Panc1 (cell line): Measurements from ENCODE around the gene PRPF4. TPM values are rescaled to one million over a fixed set of nuclear protein-coding genes. Genes with fewer than 3 reads are reported as not detected.

ENCODE experiments used
- ATAC-seq: fragments of 200-7000 bp; cut with Tn5 transposase; 2 replicates; pipeline ENCODE4 v1.9.1; 2020; ENCODE audit warnings: mild to moderate bottlenecking, moderate library complexity
- BruUV-seq: library from RNA; stranded (reverse); fragments of 400-500 nt; replicated peaks from 2 replicates; lab custom pipeline; 2021; lab: Mats Ljungman, UMichigan
- CTCF ChIA-PET: fragments of 300-600 bp; sonication (Branson Sonifier 250); formaldehyde crosslinking; loops from one replicate; lab custom pipeline; 2022; ENCODE audit warnings: antibody characterized with exemption; lab: Charles Lee
- POLR2A ChIA-PET: fragments of 300-600 bp; sonication (Branson Sonifier 250); formaldehyde crosslinking; loops from one replicate; lab custom pipeline; 2022; ENCODE audit warnings: antibody characterized with exemption; lab: Charles Lee
- DNase-seq: peaks from one replicate; pipeline ENCODE4 v3.0.0-alpha.2; 2010; ENCODE audit warnings: low read depth, low spot score
- H3K27ac ChIP-seq: 2 replicates; pipeline ENCODE4 v1.5.1; 2011; ENCODE audit warnings: mild to moderate bottlenecking, low read length, inconsistent platforms
- H3K27me3 ChIP-seq: fragments of 200-500 bp; sonication (Bioruptor generic); 2 replicates; pipeline ENCODE4 v1.6.0; 2014; ENCODE audit warnings: low read length, inconsistent platforms; ENCODE audit not compliant: control insufficient read depth, insufficient read depth
- H3K36me3 ChIP-seq: fragments of 200-500 bp; sonication (Bioruptor generic); 2 replicates; pipeline ENCODE4 v1.5.1; 2014; ENCODE audit warnings: inconsistent platforms, mild to moderate bottlenecking, low read length, moderate library complexity; ENCODE audit not compliant: control insufficient read depth, insufficient read depth
- H3K4me1 ChIP-seq: 2 replicates; pipeline ENCODE4 v1.5.1; 2011; ENCODE audit warnings: inconsistent platforms, mild to moderate bottlenecking, low read length, moderate library complexity; ENCODE audit not compliant: control insufficient read depth, insufficient read depth
- H3K4me3 ChIP-seq, 2 experiments: 2 replicates each; pipeline ENCODE4 v1.5.1; 2011 to 2012; ENCODE audit warnings: low read depth in 2 of 2, low read length in 2 of 2, mild to moderate bottlenecking in 2 of 2, inconsistent platforms in 1 of 2, moderate library complexity in 1 of 2
- H3K9me3 ChIP-seq: fragments of 200-500 bp; sonication (Bioruptor generic); 2 replicates; pipeline ENCODE4 v1.5.1; 2014; ENCODE audit warnings: low read depth, mild to moderate bottlenecking, inconsistent platforms, low read length, moderate library complexity; ENCODE audit not compliant: control insufficient read depth, insufficient read depth
- CTCF ChIP-seq: fragments of 450-650 bp; IDR thresholded peaks from 2 replicates; pipeline ENCODE4 v1.5.1; 2017; ENCODE audit warnings: mild to moderate bottlenecking
- POLR2AphosphoS5 ChIP-seq: IDR thresholded peaks from 2 replicates; pipeline ENCODE4 v1.6.1; 2012; ENCODE audit warnings: mild to moderate bottlenecking, low read depth, low read length, moderate library complexity
- REST ChIP-seq, 2 experiments: IDR thresholded peaks; 2 replicates each; pipeline ENCODE4 v1.6.1; 2011 to 2012; ENCODE audit warnings: low read depth in 2 of 2, control low read depth in 1 of 2, low read length in 1 of 2, mild to moderate bottlenecking in 1 of 2, moderate library complexity in 1 of 2; ENCODE audit not compliant: insufficient read depth in 1 of 2
- SIN3A ChIP-seq: IDR thresholded peaks from 2 replicates; pipeline ENCODE4 v1.6.1; 2012; ENCODE audit warnings: low read depth, mild to moderate bottlenecking, low read length, moderate library complexity, borderline replicate concordance; ENCODE audit not compliant: insufficient read depth
- TCF7L2 ChIP-seq: IDR thresholded peaks from 2 replicates; pipeline ENCODE4 v1.6.1; 2011; ENCODE audit warnings: mild to moderate bottlenecking, low read depth, low read length, inconsistent platforms
- in situ Hi-C: cut with HindIII; loops from 2 replicates; pipeline ENCODE4 v1.10.0; 2016; ENCODE audit warnings: low sequenced_read_pairs, low pct_unique_long_range_greater_than_20kb
- intact Hi-C: fragments of 100-400 bp; cut with micrococcal nuclease; formaldehyde crosslinking; loops from one replicate; pipeline ENCODE4 v1.10.0; 2022; ENCODE audit not compliant: unreplicated experiment
- total RNA-seq: library from RNA; stranded (reverse); gene quantifications from one replicate; pipeline ENCODE4 v1.2.1, GENCODE V29; 2021; ENCODE audit not compliant: unreplicated experiment

Gene PRPF4
- total RNA-seq, 1 experiment from 2014 or later = 28.9 TPM

- intact Hi-C loops (no loop called here), in situ Hi-C loops (no loop called here)
- no peak overlapping the region for H3K27ac ChIP-seq
- H3K4me3 ChIP-seq = no peak overlapping the region
- ChIA-PET POLR2A (no interaction called here), CTCF (no interaction called here)
- no peaks in the 10 kb centered on the region for H3K36me3 ChIP-seq
- TF ChIP-seq SIN3A (no peak), TCF7L2 (no peak), REST (IDR thresholded peaks at IDR 0.05; ENCODE audit: insufficient read depth in 1 of 2, low read depth in 2 of 2, low read length in 1 of 2) (no peak), CTCF (no peak), POLR2AphosphoS5 (no peak)
- BruUV-seq = no TSS peak
- H3K27me3 ChIP-seq = no peaks in the 10 kb centered on the region
- H3K4me1 ChIP-seq = no peaks in the 10 kb centered on the region
- H3K9me3 ChIP-seq = no peaks in the 10 kb centered on the region
- no peak for DNase-seq
- no peak for ATAC-seq
Observed at GRCh38 chr9:113238859-113239232, 36.6 kb upstream of the PRPF4 start.

GRCh38 chr9:113241161-113241560 is 34.3 kb upstream of the PRPF4 start:
- TF ChIP-seq SIN3A = no peak
- no peak for TF ChIP-seq CTCF
- TF ChIP-seq REST (IDR thresholded peaks at IDR 0.05; ENCODE audit: insufficient read depth in 1 of 2, low read depth in 2 of 2, low read length in 1 of 2) = no peak
- no peak for TF ChIP-seq TCF7L2
- no peak for TF ChIP-seq POLR2AphosphoS5
- Histone ChIP-seq H3K4me3 (no peak overlapping the region), H3K4me1 (no peaks in the 10 kb centered on the region), H3K27ac (no peak overlapping the region), H3K36me3 (no peaks in the 10 kb centered on the region), H3K27me3 (no peaks in the 10 kb centered on the region), H3K9me3 (no peaks in the 10 kb centered on the region)
- BruUV-seq = no TSS peak
- no peak for DNase-seq
- ATAC-seq = no peak
- ChIA-PET CTCF (no interaction called here), POLR2A (interaction anchor here (0.7 kb wide), 1 partner anchor 41 kb away, joined by 11 read pairs; no protein-coding TSS in a partner anchor)
- intact Hi-C loops = no loop called here
- in situ Hi-C loops = no loop called here
